HEK293 (cell line): ENCODE measurements around the gene NKX6-1.

Experiments
- CTCF ChIA-PET: fragments of 350-600 bp; formaldehyde crosslinking; extraction: SDS; loops from one replicate; lab custom pipeline; 2021; ENCODE audit warnings: antibody characterized with exemption; lab: Yijun Ruan, JAX
- POLR2A ChIA-PET: fragments of 300-600 bp; formaldehyde crosslinking; extraction: SDS; loops from one replicate; lab custom pipeline; 2020; ENCODE audit warnings: antibody characterized with exemption, inconsistent platforms; lab: Yijun Ruan, JAX
- H3K27ac ChIP-seq: fragments of 200-500 bp; sonication (Bioruptor generic); 2 replicates; pipeline ENCODE4 v1.5.1; 2014; ENCODE audit warnings: low read depth, low read length, control low read depth, inconsistent platforms; ENCODE audit errors: extremely low read depth
- H3K36me3 ChIP-seq, 2 experiments: fragments of 200-500 bp in 1 of 2; sonication (Bioruptor generic) in 1 of 2; 1 replicate in 1 of 2; 2 replicates in 1 of 2; pipeline ENCODE4 v1.5.1; 2014 to 2017; ENCODE audit warnings: inconsistent platforms in 2 of 2, low read length in 2 of 2; ENCODE audit not compliant: control insufficient read depth in 2 of 2, insufficient read depth in 1 of 2
- H3K4me1 ChIP-seq: fragments of 200-500 bp; sonication (Bioruptor generic); 2 replicates; pipeline ENCODE4 v1.5.1; 2014; ENCODE audit warnings: mild to moderate bottlenecking, low read length, inconsistent platforms; ENCODE audit not compliant: control insufficient read depth, insufficient read depth
- H3K4me3 ChIP-seq: 2 replicates; pipeline ENCODE4 v1.5.1; 2011; ENCODE audit warnings: low read depth, mild to moderate bottlenecking, control low read depth, low read length, moderate library complexity
- H3K9me3 ChIP-seq: fragments of 200-500 bp; sonication (Bioruptor generic); 2 replicates; pipeline ENCODE4 v1.5.1; 2014; ENCODE audit warnings: low read depth, low read length, inconsistent platforms; ENCODE audit not compliant: control insufficient read depth, insufficient read depth
- INSM2 ChIP-seq: fragments of 450-650 bp; formaldehyde crosslinking; IDR thresholded peaks from 2 replicates; pipeline ENCODE4 v1.5.1; 2016; ENCODE audit warnings: missing biosample characterization, missing genetic modification characterization
- KLF1 ChIP-seq: fragments of 450-650 bp; formaldehyde crosslinking; IDR thresholded peaks from 2 replicates; pipeline ENCODE4 v1.5.1; 2016; ENCODE audit warnings: missing biosample characterization, missing genetic modification characterization
- KLF10 ChIP-seq: fragments of 450-650 bp; IDR thresholded peaks from 2 replicates; pipeline ENCODE4 v1.5.1; 2018; ENCODE audit warnings: missing biosample characterization, mild to moderate bottlenecking, missing genetic modification characterization
- KLF9 ChIP-seq: fragments of 450-650 bp; formaldehyde crosslinking; IDR thresholded peaks from 2 replicates; pipeline ENCODE4 v1.5.1; 2016; ENCODE audit warnings: missing biosample characterization, missing genetic modification characterization, low read depth
- MYNN ChIP-seq: fragments of 450-650 bp; formaldehyde crosslinking; IDR thresholded peaks from 2 replicates; pipeline ENCODE4 v1.5.1; 2016; ENCODE audit warnings: missing biosample characterization, missing genetic modification characterization, borderline replicate concordance
- PRDM1 ChIP-seq: fragments of 450-650 bp; formaldehyde crosslinking; IDR thresholded peaks from 2 replicates; pipeline ENCODE4; 2016; ENCODE audit warnings: missing biosample characterization, missing genetic modification characterization
- RBAK ChIP-seq: fragments of 450-650 bp; formaldehyde crosslinking; IDR thresholded peaks from 2 replicates; pipeline ENCODE4 v1.5.1; 2016; ENCODE audit warnings: missing biosample characterization, missing genetic modification characterization
- YY2 ChIP-seq: fragments of 450-650 bp; formaldehyde crosslinking; IDR thresholded peaks from 2 replicates; pipeline ENCODE4 v1.5.1; 2016; ENCODE audit warnings: missing biosample characterization, missing genetic modification characterization
- ZBTB10 ChIP-seq: fragments of 450-650 bp; formaldehyde crosslinking; IDR thresholded peaks from 2 replicates; pipeline ENCODE4 v1.5.1; 2016; ENCODE audit warnings: missing biosample characterization, missing genetic modification characterization
- ZNF121 ChIP-seq: fragments of 450-650 bp; formaldehyde crosslinking; IDR thresholded peaks from 2 replicates; pipeline ENCODE4 v1.5.1; 2016; ENCODE audit warnings: missing biosample characterization, missing genetic modification characterization
- ZNF146 ChIP-seq: fragments of 450-650 bp; formaldehyde crosslinking; IDR thresholded peaks from 2 replicates; pipeline ENCODE4 v1.5.1; 2016; ENCODE audit warnings: missing biosample characterization, missing genetic modification characterization
- ZNF174 ChIP-seq: fragments of 450-650 bp; formaldehyde crosslinking; IDR thresholded peaks from 2 replicates; pipeline ENCODE4 v1.5.0; 2017; ENCODE audit warnings: missing biosample characterization, mild to moderate bottlenecking, missing genetic modification characterization
- ZNF175 ChIP-seq: fragments of 450-650 bp; formaldehyde crosslinking; IDR thresholded peaks from 2 replicates; pipeline ENCODE4 v1.5.1; 2016; ENCODE audit warnings: missing biosample characterization, missing genetic modification characterization
- ZNF18 ChIP-seq: fragments of 450-650 bp; formaldehyde crosslinking; IDR thresholded peaks from 2 replicates; pipeline ENCODE4 v1.5.1; 2016; ENCODE audit warnings: missing biosample characterization, missing genetic modification characterization
- ZNF214 ChIP-seq: fragments of 450-650 bp; formaldehyde crosslinking; IDR thresholded peaks from 2 replicates; pipeline ENCODE4 v1.5.1; 2017; ENCODE audit warnings: missing biosample characterization, mild to moderate bottlenecking, missing genetic modification characterization, borderline replicate concordance
- ZNF239 ChIP-seq: fragments of 450-650 bp; formaldehyde crosslinking; IDR thresholded peaks from 2 replicates; pipeline ENCODE4 v1.5.1; 2016; ENCODE audit warnings: missing biosample characterization, missing genetic modification characterization
- ZNF366 ChIP-seq: fragments of 450-650 bp; formaldehyde crosslinking; conservative IDR thresholded peaks from 2 replicates; pipeline ENCODE4 v1.5.1; 2016; ENCODE audit warnings: missing biosample characterization, missing genetic modification characterization
- ZNF394 ChIP-seq: fragments of 450-650 bp; formaldehyde crosslinking; IDR thresholded peaks from 2 replicates; pipeline ENCODE4 v1.5.1; 2016; ENCODE audit warnings: missing biosample characterization, missing genetic modification characterization, mild to moderate bottlenecking, moderate library complexity, borderline replicate concordance
- ZNF423 ChIP-seq: fragments of 450-650 bp; formaldehyde crosslinking; IDR thresholded peaks from 2 replicates; pipeline ENCODE4 v1.5.1; 2016; ENCODE audit warnings: missing biosample characterization, missing genetic modification characterization
- ZNF501 ChIP-seq: fragments of 450-650 bp; formaldehyde crosslinking; IDR thresholded peaks from 2 replicates; pipeline ENCODE4 v1.5.1; 2016; ENCODE audit warnings: missing biosample characterization, missing genetic modification characterization
- ZNF629 ChIP-seq: fragments of 450-650 bp; formaldehyde crosslinking; IDR thresholded peaks from 2 replicates; pipeline ENCODE4 v1.5.1; 2017; ENCODE audit warnings: missing biosample characterization, missing genetic modification characterization
- ZNF677 ChIP-seq: fragments of 450-650 bp; IDR thresholded peaks from 2 replicates; pipeline ENCODE4 v1.5.0; 2018; ENCODE audit warnings: missing biosample characterization, mild to moderate bottlenecking, missing genetic modification characterization, moderate library complexity
- ZSCAN23 ChIP-seq: fragments of 450-650 bp; formaldehyde crosslinking; IDR thresholded peaks from 2 replicates; pipeline ENCODE4 v1.5.1; 2016; ENCODE audit warnings: missing biosample characterization, missing genetic modification characterization
- TF ChIP-seq, protein P1 (sequence below): sonication (generic); formaldehyde crosslinking; IDR thresholded peaks from 2 replicates; pipeline ENCODE4 v1.8.1; 2022; ENCODE audit warnings: mild to moderate bottlenecking, moderate library complexity, missing genetic modification reagents
- TF ChIP-seq, protein P2 (sequence below): fragments of 450-650 bp; formaldehyde crosslinking; IDR thresholded peaks from 2 replicates; pipeline ENCODE4 v1.5.1; 2016; ENCODE audit warnings: missing biosample characterization, missing genetic modification characterization, borderline replicate concordance
- TF ChIP-seq, protein P3 (sequence below): fragments of 450-650 bp; formaldehyde crosslinking; IDR thresholded peaks from 2 replicates; pipeline ENCODE4 v1.5.1; 2016; ENCODE audit warnings: missing biosample characterization, missing genetic modification characterization

NKX6-1 gene

DNA sequence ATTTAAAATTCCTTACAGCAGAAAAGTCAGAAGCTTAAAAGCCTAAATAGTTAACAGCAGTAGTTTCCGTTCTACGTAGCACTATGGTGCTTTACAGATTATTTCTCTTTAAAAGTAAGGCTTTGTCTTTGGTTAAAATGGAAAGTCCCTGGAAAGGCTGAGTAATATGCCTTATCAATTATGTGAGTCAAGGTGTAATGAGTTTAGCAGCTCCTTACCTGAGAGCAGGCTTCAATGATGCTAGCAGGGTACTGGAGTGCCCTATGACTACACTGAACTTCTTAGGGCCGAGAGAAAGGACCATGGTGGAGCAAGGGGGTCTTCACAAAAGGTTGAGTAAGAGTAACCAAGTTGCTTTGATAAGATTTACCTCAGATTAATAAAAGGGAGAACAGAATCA lies 12.6 kb upstream of the NKX6-1 start:
- H3K27ac ChIP-seq, result no peak overlapping the region
- TF ChIP-seq KLF9, result no peak
- TF ChIP-seq ZNF239 (tag by site-specific recombination), result no peak
- TF ChIP-seq ZNF18, result no peak
- TF ChIP-seq, protein P1, sequence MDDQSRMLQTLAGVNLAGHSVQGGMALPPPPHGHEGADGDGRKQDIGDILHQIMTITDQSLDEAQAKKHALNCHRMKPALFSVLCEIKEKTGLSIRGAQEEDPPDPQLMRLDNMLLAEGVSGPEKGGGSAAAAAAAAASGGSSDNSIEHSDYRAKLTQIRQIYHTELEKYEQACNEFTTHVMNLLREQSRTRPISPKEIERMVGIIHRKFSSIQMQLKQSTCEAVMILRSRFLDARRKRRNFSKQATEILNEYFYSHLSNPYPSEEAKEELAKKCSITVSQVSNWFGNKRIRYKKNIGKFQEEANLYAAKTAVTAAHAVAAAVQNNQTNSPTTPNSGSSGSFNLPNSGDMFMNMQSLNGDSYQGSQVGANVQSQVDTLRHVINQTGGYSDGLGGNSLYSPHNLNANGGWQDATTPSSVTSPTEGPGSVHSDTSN (CRISPR knock-in tag), result no peak
- no peak for TF ChIP-seq MYNN
- TF ChIP-seq ZNF146 (tag by site-specific recombination), result no peak
- no peak for TF ChIP-seq KLF1
- TF ChIP-seq ZNF174 (tag by site-specific recombination), result no peak
- TF ChIP-seq RBAK (tag by site-specific recombination), result no peak
- TF ChIP-seq, protein P2, sequence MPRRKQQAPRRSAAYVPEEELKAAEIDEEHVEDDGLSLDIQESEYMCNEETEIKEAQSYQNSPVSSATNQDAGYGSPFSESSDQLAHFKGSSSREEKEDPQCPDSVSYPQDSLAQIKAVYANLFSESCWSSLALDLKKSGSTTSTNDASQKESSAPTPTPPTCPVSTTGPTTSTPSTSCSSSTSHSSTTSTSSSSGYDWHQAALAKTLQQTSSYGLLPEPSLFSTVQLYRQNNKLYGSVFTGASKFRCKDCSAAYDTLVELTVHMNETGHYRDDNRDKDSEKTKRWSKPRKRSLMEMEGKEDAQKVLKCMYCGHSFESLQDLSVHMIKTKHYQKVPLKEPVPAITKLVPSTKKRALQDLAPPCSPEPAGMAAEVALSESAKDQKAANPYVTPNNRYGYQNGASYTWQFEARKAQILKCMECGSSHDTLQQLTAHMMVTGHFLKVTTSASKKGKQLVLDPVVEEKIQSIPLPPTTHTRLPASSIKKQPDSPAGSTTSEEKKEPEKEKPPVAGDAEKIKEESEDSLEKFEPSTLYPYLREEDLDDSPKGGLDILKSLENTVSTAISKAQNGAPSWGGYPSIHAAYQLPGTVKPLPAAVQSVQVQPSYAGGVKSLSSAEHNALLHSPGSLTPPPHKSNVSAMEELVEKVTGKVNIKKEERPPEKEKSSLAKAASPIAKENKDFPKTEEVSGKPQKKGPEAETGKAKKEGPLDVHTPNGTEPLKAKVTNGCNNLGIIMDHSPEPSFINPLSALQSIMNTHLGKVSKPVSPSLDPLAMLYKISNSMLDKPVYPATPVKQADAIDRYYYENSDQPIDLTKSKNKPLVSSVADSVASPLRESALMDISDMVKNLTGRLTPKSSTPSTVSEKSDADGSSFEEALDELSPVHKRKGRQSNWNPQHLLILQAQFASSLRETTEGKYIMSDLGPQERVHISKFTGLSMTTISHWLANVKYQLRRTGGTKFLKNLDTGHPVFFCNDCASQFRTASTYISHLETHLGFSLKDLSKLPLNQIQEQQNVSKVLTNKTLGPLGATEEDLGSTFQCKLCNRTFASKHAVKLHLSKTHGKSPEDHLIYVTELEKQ (tag by site-specific recombination), result no peak
- no peak for TF ChIP-seq PRDM1 (tag by site-specific recombination)
- no peak for TF ChIP-seq YY2
- TF ChIP-seq ZBTB10, result no peak
- TF ChIP-seq ZNF175 (tag by site-specific recombination), result no peak
- no peak for TF ChIP-seq ZNF501
- TF ChIP-seq ZNF423 (tag by site-specific recombination), result no peak
- TF ChIP-seq ZNF394 (tag by site-specific recombination), result no peak
- no peak for TF ChIP-seq ZNF366 (tag by site-specific recombination)
- H3K4me3 ChIP-seq, result no peak overlapping the region
- H3K36me3 ChIP-seq, result no peaks in the 10 kb centered on the region
- CTCF ChIA-PET, result interaction anchor here (0.7 to 1.2 kb wide), 2 partner anchors 17 to 239 kb away, joined by 3 to 6 read pairs; no protein-coding TSS in a partner anchor
- H3K9me3 ChIP-seq, result no peaks in the 10 kb centered on the region
- POLR2A ChIA-PET, result no interaction called here
- H3K4me1 ChIP-seq, result 0 out of 2 replicates have a peak, but pooled peaks cover 3% of the 10 kb centered on the region

DNA sequence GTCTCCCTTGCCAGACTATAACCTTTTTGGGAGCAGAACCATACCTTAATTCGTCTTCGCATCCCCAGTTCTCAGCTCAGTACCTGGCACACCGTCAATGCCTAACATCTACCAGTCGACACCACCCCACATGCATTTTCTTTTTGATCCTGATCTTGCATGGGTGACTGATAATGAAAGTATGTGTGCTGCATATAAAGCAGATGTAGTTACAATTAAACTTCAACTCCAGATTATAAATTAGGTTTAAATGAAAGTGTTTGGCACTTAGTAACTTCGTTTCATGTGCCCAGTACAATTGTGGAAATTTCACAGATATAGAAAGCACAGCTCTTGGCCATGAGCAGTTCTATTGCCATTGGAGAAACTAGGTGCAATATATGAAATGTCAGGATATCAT lies 8.8 kb upstream of the NKX6-1 start:
- H3K27ac ChIP-seq, result no peak overlapping the region
- H3K4me1 ChIP-seq, result no peaks in the 10 kb centered on the region
- no peaks in the 10 kb centered on the region for H3K9me3 ChIP-seq
- POLR2A ChIA-PET, result no interaction called here
- CTCF ChIA-PET, result interaction anchor here (1.0 kb wide), 1 partner anchor 8 kb away, joined by 4 read pairs; the partner anchor contains the start of gene NKX6-1
- no peak overlapping the region for H3K4me3 ChIP-seq
- H3K36me3 ChIP-seq, result no peaks in the 10 kb centered on the region
- TF ChIP-seq ZSCAN23 (tag by site-specific recombination) (no peak), ZNF629 (no peak), INSM2 (tag by site-specific recombination) (no peak), ZNF121 (no peak), ZNF677 (tag by site-specific recombination) (no peak), KLF10 (tag by site-specific recombination) (no peak), ZNF214 (tag by site-specific recombination) (no peak), ZNF394 (tag by site-specific recombination) (no peak)
- TF ChIP-seq, protein P3, sequence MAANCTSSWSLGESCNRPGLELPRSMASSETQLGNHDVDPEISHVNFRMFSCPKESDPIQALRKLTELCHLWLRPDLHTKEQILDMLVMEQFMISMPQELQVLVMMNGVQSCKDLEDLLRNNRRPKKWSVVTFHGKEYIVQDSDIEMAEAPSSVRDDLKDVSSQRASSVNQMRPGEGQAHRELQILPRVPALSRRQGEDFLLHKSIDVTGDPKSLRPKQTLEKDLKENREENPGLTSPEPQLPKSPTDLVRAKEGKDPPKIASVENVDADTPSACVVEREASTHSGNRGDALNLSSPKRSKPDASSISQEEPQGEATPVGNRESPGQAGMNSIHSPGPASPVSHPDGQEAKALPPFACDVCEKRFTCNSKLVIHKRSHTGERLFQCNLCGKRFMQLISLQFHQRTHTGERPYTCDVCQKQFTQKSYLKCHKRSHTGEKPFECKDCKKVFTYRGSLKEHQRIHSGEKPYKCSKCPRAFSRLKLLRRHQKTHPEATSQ (tag by site-specific recombination), result no peak
